ENCODE results near the gene PLEKHG4B.

PLEKHG4B gene

DNA sequence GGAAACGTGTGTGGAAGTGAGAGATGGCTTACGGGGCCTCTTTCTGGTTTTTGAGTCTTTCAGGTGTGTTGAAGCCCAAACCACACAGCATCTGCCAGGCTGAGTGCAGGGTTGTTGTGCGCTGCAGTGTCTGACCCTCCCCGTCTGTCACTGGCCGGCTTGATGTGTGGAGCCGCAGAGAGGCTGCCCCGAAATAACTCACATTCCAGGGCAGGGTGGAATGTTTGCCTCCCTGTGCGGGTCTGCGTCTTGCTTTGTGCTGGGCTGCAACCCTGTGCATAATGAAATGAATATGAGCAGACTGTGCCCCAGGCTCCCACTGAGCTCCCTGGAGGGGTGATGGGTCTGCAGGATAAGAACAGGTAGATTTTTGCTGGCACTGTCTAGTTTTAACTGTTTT lies 9.9 kb upstream of the PLEKHG4B start:
- Mint-ChIP-seq H3K4me3 (no peak overlapping the region), H3K9me3 (ENCODE audit: low read depth) (no peaks in the 10 kb centered on the region), H3K4me1 (ENCODE audit: low read depth) (no peaks in the 10 kb centered on the region), H3K27me3 (peaks cover 5% of the 10 kb centered on the region), H3K27ac (no peak overlapping the region), H3K36me3 (no peaks in the 10 kb centered on the region)

DNA sequence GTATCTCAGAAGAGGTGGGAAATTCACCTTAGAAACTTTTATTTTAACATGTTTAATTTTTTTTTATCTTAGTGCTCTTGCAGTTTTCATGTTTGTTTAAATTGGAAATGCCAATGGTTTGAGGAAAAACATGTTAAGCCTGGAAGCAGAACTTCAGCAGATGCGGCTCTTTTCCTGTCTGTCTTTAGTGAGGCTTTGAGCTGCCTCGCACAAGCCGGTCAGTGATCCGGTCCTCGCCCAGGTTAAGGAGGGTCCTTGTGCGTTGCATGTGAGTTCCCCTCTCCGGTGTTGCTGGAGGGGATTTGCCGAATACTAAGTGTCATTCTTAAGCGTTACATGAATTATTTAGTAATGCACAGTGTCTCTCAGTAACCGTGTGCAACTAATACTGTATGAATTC lies 9.4 kb upstream of the PLEKHG4B start:
- no peaks in the 10 kb centered on the region for H3K36me3 Mint-ChIP-seq
- peaks cover 5% of the 10 kb centered on the region for H3K27me3 Mint-ChIP-seq
- no peaks in the 10 kb centered on the region for H3K9me3 Mint-ChIP-seq (ENCODE audit: low read depth)
- H3K4me3 Mint-ChIP-seq: no peak overlapping the region
- no peaks in the 10 kb centered on the region for H3K4me1 Mint-ChIP-seq (ENCODE audit: low read depth)
- no peak overlapping the region for H3K27ac Mint-ChIP-seq

DNA sequence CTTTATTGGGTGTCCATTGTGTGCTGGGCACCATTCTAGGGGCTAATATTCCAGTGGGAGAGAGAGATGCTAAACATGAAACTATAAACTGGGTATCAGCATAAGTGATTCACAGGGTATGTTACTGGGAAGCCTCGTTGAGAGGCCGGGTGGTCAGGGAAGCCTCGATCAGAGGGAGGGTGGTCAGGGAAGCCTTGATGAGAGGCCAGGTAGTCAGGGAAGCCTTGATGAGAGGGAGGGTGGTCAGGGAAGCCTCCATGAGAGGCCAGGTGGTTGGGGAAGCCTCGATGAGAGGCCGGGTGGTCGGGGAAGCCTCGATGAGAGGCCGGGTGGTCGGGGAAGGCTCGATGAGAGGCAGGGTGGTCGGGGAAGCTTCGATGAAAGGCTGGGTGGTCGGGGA lies 8.9 kb upstream of the PLEKHG4B start:
- H3K9me3 Mint-ChIP-seq (ENCODE audit: low read depth): no peaks in the 10 kb centered on the region
- no peak overlapping the region for H3K4me3 Mint-ChIP-seq
- H3K4me1 Mint-ChIP-seq (ENCODE audit: low read depth): no peaks in the 10 kb centered on the region
- peaks cover 5% of the 10 kb centered on the region for H3K27me3 Mint-ChIP-seq
- no peaks in the 10 kb centered on the region for H3K36me3 Mint-ChIP-seq
- no peak overlapping the region for H3K27ac Mint-ChIP-seq

DNA sequence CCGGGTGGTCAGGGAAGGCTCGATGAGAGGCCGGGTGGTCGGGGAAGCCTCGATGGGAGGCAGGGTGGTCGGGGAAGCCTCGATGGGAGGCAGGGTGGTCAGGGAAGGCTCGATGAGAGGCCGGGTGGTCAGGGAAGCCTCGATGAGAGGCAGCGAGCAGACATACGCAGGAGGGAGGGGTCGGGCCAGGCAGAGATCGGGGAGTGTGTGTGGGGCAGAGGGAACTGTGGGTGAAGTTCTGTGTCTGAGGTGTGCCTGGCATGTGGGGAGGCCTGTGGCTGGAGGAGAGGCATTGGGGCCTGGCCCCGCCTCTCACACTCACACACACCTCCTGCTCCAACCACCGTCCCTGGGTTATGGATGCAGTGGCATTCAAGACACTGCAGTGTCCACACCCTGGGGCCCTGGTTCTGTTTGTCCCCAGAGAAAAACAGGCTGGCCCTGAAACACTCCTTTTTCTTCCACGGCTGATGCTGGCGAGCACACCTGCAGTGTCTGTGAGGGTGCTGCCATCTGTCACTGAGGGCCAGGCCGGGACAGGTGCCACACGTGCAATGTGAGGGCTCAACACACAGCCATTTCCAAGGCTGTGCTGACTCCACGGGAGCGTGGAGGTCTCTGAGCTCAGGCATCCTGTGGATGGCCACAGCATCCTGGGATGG lies 6.5 kb upstream of the PLEKHG4B start:
- Mint-ChIP-seq H3K9me3 (ENCODE audit: low read depth) (no peaks in the 10 kb centered on the region), H3K36me3 (no peaks in the 10 kb centered on the region), H3K4me1 (ENCODE audit: low read depth) (no peaks in the 10 kb centered on the region), H3K27ac (no peak overlapping the region), H3K27me3 (peaks cover 12% of the 10 kb centered on the region), H3K4me3 (no peak overlapping the region)

- H3K4me3 Mint-ChIP-seq: no peak overlapping the region
- H3K27ac Mint-ChIP-seq: no peak overlapping the region
- H3K4me1 Mint-ChIP-seq (ENCODE audit: low read depth): peaks cover 7% of the 10 kb centered on the region
- no peaks in the 10 kb centered on the region for H3K36me3 Mint-ChIP-seq
- peaks cover 24% of the 10 kb centered on the region for H3K27me3 Mint-ChIP-seq
- no peaks in the 10 kb centered on the region for H3K9me3 Mint-ChIP-seq (ENCODE audit: low read depth)
Observed at GRCh38 chr5:89337-90286, 2.4 kb upstream of the PLEKHG4B start.

GRCh38 chr5:90590-91547 lies 1.1 kb upstream of the PLEKHG4B start:
- H3K4me1 Mint-ChIP-seq (ENCODE audit: low read depth): peaks cover 7% of the 10 kb centered on the region
- peaks cover 31% of the 10 kb centered on the region for H3K27me3 Mint-ChIP-seq
- no peaks in the 10 kb centered on the region for H3K36me3 Mint-ChIP-seq
- H3K4me3 Mint-ChIP-seq: peak overlapping the region; percentile 78
- no peaks in the 10 kb centered on the region for H3K9me3 Mint-ChIP-seq (ENCODE audit: low read depth)
- no peak overlapping the region for H3K27ac Mint-ChIP-seq

- peak overlapping the region; percentile 46 for H3K4me3 Mint-ChIP-seq
- H3K4me1 Mint-ChIP-seq (ENCODE audit: low read depth): peaks cover 7% of the 10 kb centered on the region
- H3K27ac Mint-ChIP-seq: no peak overlapping the region
- H3K9me3 Mint-ChIP-seq (ENCODE audit: low read depth): no peaks in the 10 kb centered on the region
- no peaks in the 10 kb centered on the region for H3K36me3 Mint-ChIP-seq
- peaks cover 35% of the 10 kb centered on the region for H3K27me3 Mint-ChIP-seq
Observed at GRCh38 chr5:92401-93220, 643 bp downstream of the PLEKHG4B start.

DNA sequence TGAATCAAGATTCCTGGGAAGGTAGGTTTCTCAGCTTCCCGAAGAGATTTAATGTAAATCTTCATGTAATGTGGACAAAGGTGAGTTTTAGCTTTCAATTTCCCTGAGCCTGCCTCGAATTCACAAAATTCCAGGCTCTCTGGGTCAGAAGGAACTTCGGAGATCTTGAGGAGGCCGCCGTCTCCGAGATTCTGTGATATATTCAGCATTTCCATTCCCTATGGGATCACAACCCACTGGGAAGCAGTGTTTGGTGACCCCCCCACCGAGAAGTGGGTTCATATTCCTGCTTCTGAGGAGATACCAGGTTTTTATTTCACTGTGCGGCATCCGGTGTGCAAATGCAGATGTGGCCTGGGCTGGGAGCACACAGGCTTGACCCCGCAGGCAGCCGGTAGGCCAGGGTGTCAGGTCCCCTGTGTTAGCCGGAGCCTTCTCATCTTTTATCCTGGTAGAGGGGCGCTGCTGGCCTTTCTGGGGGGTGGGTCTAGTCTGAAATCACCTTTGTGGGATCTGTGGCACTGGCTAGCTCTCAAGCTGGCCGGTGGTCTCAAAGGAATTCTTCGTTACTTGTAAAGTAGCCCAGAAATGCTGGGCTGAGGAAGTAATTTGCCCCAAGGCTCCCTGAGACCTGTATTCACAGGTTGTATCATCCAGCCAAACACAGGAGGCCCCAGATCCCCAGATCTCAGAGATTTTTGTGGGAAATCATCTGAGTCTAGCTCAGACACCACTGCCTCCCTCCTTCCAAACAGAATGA lies 1.4 kb downstream of the PLEKHG4B start:
- no peaks in the 10 kb centered on the region for H3K9me3 Mint-ChIP-seq (ENCODE audit: low read depth)
- peaks cover 35% of the 10 kb centered on the region for H3K27me3 Mint-ChIP-seq
- H3K36me3 Mint-ChIP-seq: no peaks in the 10 kb centered on the region
- H3K4me3 Mint-ChIP-seq: no peak overlapping the region
- H3K4me1 Mint-ChIP-seq (ENCODE audit: low read depth): peaks cover 7% of the 10 kb centered on the region
- H3K27ac Mint-ChIP-seq: no peak overlapping the region

DNA sequence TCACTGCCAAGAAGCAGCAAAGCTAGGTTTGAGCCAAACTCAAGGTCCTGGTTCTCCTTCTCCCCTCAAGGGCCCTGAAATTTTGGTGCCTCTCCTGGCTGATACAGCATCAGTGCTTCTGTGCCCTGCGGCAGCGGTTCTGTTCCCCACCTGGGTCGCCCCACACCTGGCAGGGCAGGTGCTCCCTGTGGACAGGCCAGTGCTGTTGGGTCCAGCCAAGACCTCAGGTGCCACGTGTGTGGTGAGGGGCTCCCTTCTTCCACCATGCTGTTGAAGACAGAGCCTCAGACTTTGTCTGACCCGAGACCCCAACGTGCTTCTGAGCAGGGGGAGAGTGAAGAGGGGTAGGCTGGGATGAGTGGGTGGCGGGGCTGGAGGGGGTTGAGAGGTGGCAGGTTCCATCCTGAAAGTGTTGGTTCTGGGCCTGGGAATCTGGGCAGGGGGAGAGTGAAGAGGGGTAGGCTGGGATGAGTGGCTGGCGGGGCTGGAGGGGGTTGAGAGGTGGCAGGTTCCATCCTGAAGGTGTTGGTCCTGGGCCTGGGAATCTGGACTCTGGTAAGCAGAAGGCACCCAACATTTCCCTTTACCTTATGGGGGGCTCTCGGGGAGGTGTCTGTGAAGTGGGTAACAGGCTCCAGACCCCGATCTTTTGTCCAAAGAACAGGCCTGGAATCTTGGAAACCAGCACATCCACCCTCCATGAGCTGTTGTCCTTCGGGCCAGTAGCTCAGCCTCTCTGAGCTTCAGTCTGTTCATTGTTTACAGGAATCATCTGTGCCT lies 2.3 kb downstream of the PLEKHG4B start:
- peaks cover 34% of the 10 kb centered on the region for H3K27me3 Mint-ChIP-seq
- H3K9me3 Mint-ChIP-seq (ENCODE audit: low read depth): no peaks in the 10 kb centered on the region
- H3K36me3 Mint-ChIP-seq: no peaks in the 10 kb centered on the region
- peaks cover 7% of the 10 kb centered on the region for H3K4me1 Mint-ChIP-seq (ENCODE audit: low read depth)
- no peak overlapping the region for H3K4me3 Mint-ChIP-seq
- no peak overlapping the region for H3K27ac Mint-ChIP-seq

DNA sequence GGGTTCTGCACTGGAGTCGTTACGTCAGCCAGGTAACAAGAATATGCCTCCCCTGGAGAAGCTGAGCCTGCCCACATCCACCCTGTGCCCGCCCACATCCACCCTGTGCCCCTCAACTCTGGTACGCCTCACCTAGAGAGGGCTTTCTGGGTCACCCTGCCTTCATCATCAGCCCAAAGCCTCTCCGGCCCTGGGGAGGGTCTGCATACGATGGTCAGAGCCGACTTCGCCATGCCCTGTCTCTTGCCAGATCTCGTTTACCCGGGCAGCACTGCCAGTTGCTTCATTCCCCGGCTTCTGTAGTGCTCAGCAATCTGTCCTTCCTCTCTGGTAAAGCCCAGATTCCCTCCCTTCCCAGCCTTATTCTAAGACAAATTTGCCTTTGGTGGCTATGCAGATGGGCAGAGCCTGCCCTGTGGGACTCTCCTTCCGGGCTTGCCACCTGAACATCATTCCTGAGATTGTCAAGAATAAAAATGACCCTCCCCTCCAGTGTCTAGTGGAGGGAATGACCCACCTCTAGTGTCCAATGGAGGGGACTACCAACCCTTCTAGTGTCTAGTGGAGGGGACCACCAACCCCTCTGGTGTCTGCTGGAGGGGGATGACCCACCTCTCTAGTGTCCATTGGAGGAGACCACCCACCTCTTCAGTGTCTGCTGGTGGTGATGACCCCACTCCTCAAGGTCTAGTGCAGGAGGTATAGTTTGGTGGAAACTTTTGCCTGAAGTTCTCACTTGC lies 3.4 kb downstream of the PLEKHG4B start:
- Mint-ChIP-seq H3K4me1 (ENCODE audit: low read depth) (peaks cover 7% of the 10 kb centered on the region), H3K27me3 (peaks cover 36% of the 10 kb centered on the region), H3K4me3 (no peak overlapping the region), H3K36me3 (no peaks in the 10 kb centered on the region), H3K9me3 (ENCODE audit: low read depth) (no peaks in the 10 kb centered on the region), H3K27ac (no peak overlapping the region)

DNA sequence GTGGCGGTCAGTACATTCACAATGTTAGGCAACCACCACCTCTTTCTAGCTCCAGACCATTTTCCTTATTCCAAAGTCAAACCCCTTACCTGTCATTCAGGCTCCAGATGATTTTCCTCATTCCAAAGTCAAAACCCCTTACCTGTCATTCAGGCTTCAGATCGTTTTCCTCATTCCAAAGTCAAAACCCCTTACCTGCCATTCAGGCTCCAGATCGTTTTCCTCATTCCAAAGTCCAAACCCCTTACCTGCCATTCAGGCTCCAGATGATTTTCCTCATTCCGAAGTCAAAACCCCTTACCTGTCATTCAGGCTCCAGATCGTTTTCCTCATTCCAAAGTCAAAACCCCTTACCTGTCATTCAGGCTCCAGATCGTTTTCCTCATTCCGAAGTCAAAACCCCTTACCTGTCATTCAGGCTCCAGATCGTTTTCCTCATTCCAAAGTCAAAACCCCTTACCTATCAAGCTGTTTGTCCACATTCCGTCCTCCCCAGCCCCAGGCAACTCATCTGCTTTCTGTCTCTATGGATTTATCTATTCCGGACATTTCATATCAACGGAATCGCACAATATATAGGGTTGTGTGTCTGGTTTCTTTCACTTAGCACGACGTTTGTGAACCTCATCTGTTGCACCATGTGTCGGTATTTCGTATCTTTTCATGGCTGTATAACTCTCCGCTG lies 5.2 kb downstream of the PLEKHG4B start:
- H3K4me1 Mint-ChIP-seq (ENCODE audit: low read depth): peaks cover 2% of the 10 kb centered on the region
- H3K4me3 Mint-ChIP-seq: no peak overlapping the region
- H3K36me3 Mint-ChIP-seq: no peaks in the 10 kb centered on the region
- no peaks in the 10 kb centered on the region for H3K9me3 Mint-ChIP-seq (ENCODE audit: low read depth)
- H3K27ac Mint-ChIP-seq: no peak overlapping the region
- peaks cover 27% of the 10 kb centered on the region for H3K27me3 Mint-ChIP-seq

GRCh38 chr5:99815-100214 lies 7.8 kb downstream of the PLEKHG4B start:
- Mint-ChIP-seq H3K36me3 (no peaks in the 10 kb centered on the region), H3K27ac (no peak overlapping the region), H3K4me3 (no peak overlapping the region), H3K27me3 (peaks cover 20% of the 10 kb centered on the region), H3K4me1 (ENCODE audit: low read depth) (no peaks in the 10 kb centered on the region), H3K9me3 (ENCODE audit: low read depth) (no peaks in the 10 kb centered on the region)
